ENCODE data around the gene STARD13.

Gene STARD13

GRCh38 chr13:33087091-33087490 is 198.5 kb downstream of the STARD13 start:
- H3K27ac ChIP-seq (ENCODE audit: low read depth, low read length) = no peak overlapping the region
- H3K4me1 ChIP-seq (ENCODE audit: control insufficient read depth in 1 of 2, insufficient read depth in 2 of 2, low read length in 2 of 2) = peaks cover 6 to 11% of the 10 kb centered on the region in 2 donors
- no peaks in the 10 kb centered on the region for H3K9me3 ChIP-seq (ENCODE audit: control insufficient read depth in 1 of 2, low read length in 2 of 2)
- no peaks in the 10 kb centered on the region for H3K36me3 ChIP-seq (ENCODE audit: control insufficient read depth in 1 of 2, insufficient read depth in 2 of 2, low read length in 2 of 2)
- H3K27me3 ChIP-seq (ENCODE audit: control insufficient read depth in 1 of 2, insufficient read depth in 2 of 2, low read length in 2 of 2) = no peaks in the 10 kb centered on the region
- H3K9ac ChIP-seq (ENCODE audit: low read depth in 1 of 2, low read length in 2 of 2) = no peak overlapping the region
- no peak overlapping the region for H3K4me3 ChIP-seq (ENCODE audit: low read depth in 1 of 2, low read length in 2 of 2)

- no peaks in the 10 kb centered on the region for H3K27me3 ChIP-seq (ENCODE audit: control insufficient read depth in 1 of 2, insufficient read depth in 2 of 2, low read length in 2 of 2)
- H3K9me3 ChIP-seq (ENCODE audit: control insufficient read depth in 1 of 2, low read length in 2 of 2) = no peaks in the 10 kb centered on the region
- H3K36me3 ChIP-seq (ENCODE audit: control insufficient read depth in 1 of 2, insufficient read depth in 2 of 2, low read length in 2 of 2) = no peaks in the 10 kb centered on the region
- no peak overlapping the region for H3K9ac ChIP-seq (ENCODE audit: low read depth in 1 of 2, low read length in 2 of 2)
- peaks cover 6% of the 10 kb centered on the region in 2 donors for H3K4me1 ChIP-seq (ENCODE audit: control insufficient read depth in 1 of 2, insufficient read depth in 2 of 2, low read length in 2 of 2)
- H3K27ac ChIP-seq (ENCODE audit: low read depth, low read length) = no peak overlapping the region
- no peak overlapping the region for H3K4me3 ChIP-seq (ENCODE audit: low read depth in 1 of 2, low read length in 2 of 2)
These were observed 202.5 kb downstream of the STARD13 start for GRCh38 chr13:33083054-33083453.

GRCh38 chr13:33081666-33082065 is 203.9 kb downstream of the STARD13 start:
- Histone ChIP-seq H3K36me3 (ENCODE audit: control insufficient read depth in 1 of 2, insufficient read depth in 2 of 2, low read length in 2 of 2) (no peaks in the 10 kb centered on the region), H3K9ac (ENCODE audit: low read depth in 1 of 2, low read length in 2 of 2) (no peak overlapping the region)

GRCh38 chr13:33080972-33081590 is 204.5 kb downstream of the STARD13 start:
- H3K4me3 ChIP-seq (ENCODE audit: low read depth in 1 of 2, low read length in 2 of 2) = no peak overlapping the region
- H3K9ac ChIP-seq (ENCODE audit: low read depth in 1 of 2, low read length in 2 of 2) = no peak overlapping the region
- H3K4me1 ChIP-seq (ENCODE audit: control insufficient read depth in 1 of 2, insufficient read depth in 2 of 2, low read length in 2 of 2) = peaks cover 7 to 8% of the 10 kb centered on the region in 2 donors
- H3K36me3 ChIP-seq (ENCODE audit: control insufficient read depth in 1 of 2, insufficient read depth in 2 of 2, low read length in 2 of 2) = no peaks in the 10 kb centered on the region
- H3K9me3 ChIP-seq (ENCODE audit: control insufficient read depth in 1 of 2, low read length in 2 of 2) = no peaks in the 10 kb centered on the region
- H3K27ac ChIP-seq (ENCODE audit: low read depth, low read length) = no peak overlapping the region
- H3K27me3 ChIP-seq (ENCODE audit: control insufficient read depth in 1 of 2, insufficient read depth in 2 of 2, low read length in 2 of 2) = no peaks in the 10 kb centered on the region

More at GRCh38 chr13:33081666-33082065, 203.9 kb downstream of the STARD13 start:
- Histone ChIP-seq H3K27ac (ENCODE audit: low read depth, low read length) (no peak overlapping the region), H3K4me3 (ENCODE audit: low read depth in 1 of 2, low read length in 2 of 2) (no peak overlapping the region), H3K27me3 (ENCODE audit: control insufficient read depth in 1 of 2, insufficient read depth in 2 of 2, low read length in 2 of 2) (no peaks in the 10 kb centered on the region), H3K9me3 (ENCODE audit: control insufficient read depth in 1 of 2, low read length in 2 of 2) (no peaks in the 10 kb centered on the region), H3K4me1 (ENCODE audit: control insufficient read depth in 1 of 2, insufficient read depth in 2 of 2, low read length in 2 of 2) (peaks cover 1 to 5% of the 10 kb centered on the region in 2 donors)

- Histone ChIP-seq H3K36me3 (ENCODE audit: control insufficient read depth in 1 of 2, insufficient read depth in 2 of 2, low read length in 2 of 2) (no peaks in the 10 kb centered on the region), H3K4me3 (ENCODE audit: low read depth in 1 of 2, low read length in 2 of 2) (no peak overlapping the region), H3K27me3 (ENCODE audit: control insufficient read depth in 1 of 2, insufficient read depth in 2 of 2, low read length in 2 of 2) (no peaks in the 10 kb centered on the region), H3K9me3 (ENCODE audit: control insufficient read depth in 1 of 2, low read length in 2 of 2) (no peaks in the 10 kb centered on the region), H3K4me1 (ENCODE audit: control insufficient read depth in 1 of 2, insufficient read depth in 2 of 2, low read length in 2 of 2) (peaks cover 18% of the 10 kb centered on the region in 2 donors), H3K27ac (ENCODE audit: low read depth, low read length) (no peak overlapping the region), H3K9ac (ENCODE audit: low read depth in 1 of 2, low read length in 2 of 2) (no peak overlapping the region)
These were observed 205.6 kb downstream of the STARD13 start for GRCh38 chr13:33079960-33080359.

GRCh38 chr13:33078263-33078662 is 207.3 kb downstream of the STARD13 start:
- Histone ChIP-seq H3K4me3 (ENCODE audit: low read depth in 1 of 2, low read length in 2 of 2) (no peak overlapping the region), H3K27ac (ENCODE audit: low read depth, low read length) (no peak overlapping the region), H3K27me3 (ENCODE audit: control insufficient read depth in 1 of 2, insufficient read depth in 2 of 2, low read length in 2 of 2) (no peaks in the 10 kb centered on the region), H3K36me3 (ENCODE audit: control insufficient read depth in 1 of 2, insufficient read depth in 2 of 2, low read length in 2 of 2) (no peaks in the 10 kb centered on the region), H3K9me3 (ENCODE audit: control insufficient read depth in 1 of 2, low read length in 2 of 2) (no peaks in the 10 kb centered on the region), H3K4me1 (ENCODE audit: control insufficient read depth in 1 of 2, insufficient read depth in 2 of 2, low read length in 2 of 2) (peaks cover 22 to 28% of the 10 kb centered on the region in 2 donors), H3K9ac (ENCODE audit: low read depth in 1 of 2, low read length in 2 of 2) (no peak overlapping the region)

GRCh38 chr13:33076001-33076992 is 209.3 kb downstream of the STARD13 start:
- Histone ChIP-seq H3K9me3 (ENCODE audit: control insufficient read depth in 1 of 2, low read length in 2 of 2) (no peaks in the 10 kb centered on the region), H3K27me3 (ENCODE audit: control insufficient read depth in 1 of 2, insufficient read depth in 2 of 2, low read length in 2 of 2) (no peaks in the 10 kb centered on the region), H3K9ac (ENCODE audit: low read depth in 1 of 2, low read length in 2 of 2) (no peak overlapping the region), H3K4me3 (ENCODE audit: low read depth in 1 of 2, low read length in 2 of 2) (peak overlapping the region; percentile 32), H3K4me1 (ENCODE audit: control insufficient read depth in 1 of 2, insufficient read depth in 2 of 2, low read length in 2 of 2) (peaks cover 22 to 28% of the 10 kb centered on the region in 2 donors), H3K27ac (ENCODE audit: low read depth, low read length) (peak overlapping the region; percentile 49), H3K36me3 (ENCODE audit: control insufficient read depth in 1 of 2, insufficient read depth in 2 of 2, low read length in 2 of 2) (no peaks in the 10 kb centered on the region)

- no peak overlapping the region for H3K4me3 ChIP-seq (ENCODE audit: low read depth in 1 of 2, low read length in 2 of 2)
- no peak overlapping the region for H3K9ac ChIP-seq (ENCODE audit: low read depth in 1 of 2, low read length in 2 of 2)
- H3K27me3 ChIP-seq (ENCODE audit: control insufficient read depth in 1 of 2, insufficient read depth in 2 of 2, low read length in 2 of 2) = no peaks in the 10 kb centered on the region
- no peak overlapping the region for H3K27ac ChIP-seq (ENCODE audit: low read depth, low read length)
- peaks cover 22 to 28% of the 10 kb centered on the region in 2 donors for H3K4me1 ChIP-seq (ENCODE audit: control insufficient read depth in 1 of 2, insufficient read depth in 2 of 2, low read length in 2 of 2)
- H3K9me3 ChIP-seq (ENCODE audit: control insufficient read depth in 1 of 2, low read length in 2 of 2) = no peaks in the 10 kb centered on the region
- H3K36me3 ChIP-seq (ENCODE audit: control insufficient read depth in 1 of 2, insufficient read depth in 2 of 2, low read length in 2 of 2) = no peaks in the 10 kb centered on the region
These were observed 212.2 kb downstream of the STARD13 start for GRCh38 chr13:33073338-33073737.

- H3K9me3 ChIP-seq (ENCODE audit: control insufficient read depth in 1 of 2, low read length in 2 of 2) = no peaks in the 10 kb centered on the region
These were observed 212.8 kb downstream of the STARD13 start for GRCh38 chr13:33072759-33073158.

GRCh38 chr13:33072282-33072681 is 213.3 kb downstream of the STARD13 start:
- Histone ChIP-seq H3K27me3 (ENCODE audit: control insufficient read depth in 1 of 2, insufficient read depth in 2 of 2, low read length in 2 of 2) (no peaks in the 10 kb centered on the region), H3K36me3 (ENCODE audit: control insufficient read depth in 1 of 2, insufficient read depth in 2 of 2, low read length in 2 of 2) (no peaks in the 10 kb centered on the region), H3K27ac (ENCODE audit: low read depth, low read length) (no peak overlapping the region), H3K9ac (ENCODE audit: low read depth in 1 of 2, low read length in 2 of 2) (no peak overlapping the region), H3K4me1 (ENCODE audit: control insufficient read depth in 1 of 2, insufficient read depth in 2 of 2, low read length in 2 of 2) (peaks cover 22 to 28% of the 10 kb centered on the region in 2 donors), H3K9me3 (ENCODE audit: control insufficient read depth in 1 of 2, low read length in 2 of 2) (no peaks in the 10 kb centered on the region), H3K4me3 (ENCODE audit: low read depth in 1 of 2, low read length in 2 of 2) (no peak overlapping the region)

More at GRCh38 chr13:33072759-33073158, 212.8 kb downstream of the STARD13 start:
- Histone ChIP-seq H3K36me3 (ENCODE audit: control insufficient read depth in 1 of 2, insufficient read depth in 2 of 2, low read length in 2 of 2) (no peaks in the 10 kb centered on the region), H3K9ac (ENCODE audit: low read depth in 1 of 2, low read length in 2 of 2) (no peak overlapping the region), H3K4me3 (ENCODE audit: low read depth in 1 of 2, low read length in 2 of 2) (no peak overlapping the region), H3K27ac (ENCODE audit: low read depth, low read length) (no peak overlapping the region), H3K4me1 (ENCODE audit: control insufficient read depth in 1 of 2, insufficient read depth in 2 of 2, low read length in 2 of 2) (peaks cover 22 to 28% of the 10 kb centered on the region in 2 donors), H3K27me3 (ENCODE audit: control insufficient read depth in 1 of 2, insufficient read depth in 2 of 2, low read length in 2 of 2) (no peaks in the 10 kb centered on the region)
